Measurements from ENCODE around the gene CTNNBL1.
"Not testable (repeated sequence)": the region's sequence is repeated elsewhere in the genome, so short reads cannot be mapped to it uniquely, and the experiment has no call there.

Gene CTNNBL1

GRCh38 chr20:37679751-37680150 is 14.1 kb upstream of the CTNNBL1 start:
- DNase-seq (ENCODE audit: low read depth, low spot score), result not testable (repeated sequence)

- DNase-seq (ENCODE audit: low read depth, low spot score), result no peak
These were observed 13.4 kb upstream of the CTNNBL1 start for GRCh38 chr20:37680420-37680819.

- no peak for DNase-seq (ENCODE audit: low read depth, low spot score)
These were observed 12.3 kb upstream of the CTNNBL1 start for GRCh38 chr20:37681384-37682112.

- DNase-seq (ENCODE audit: low read depth, low spot score), result not testable (repeated sequence)
These were observed 10.7 kb upstream of the CTNNBL1 start for GRCh38 chr20:37683146-37683545.

GRCh38 chr20:37686762-37687477 is 6.9 kb upstream of the CTNNBL1 start:
- no peak for DNase-seq (ENCODE audit: low read depth, low spot score)

- no peak for DNase-seq (ENCODE audit: low read depth, low spot score)
These were observed 6.4 kb upstream of the CTNNBL1 start for GRCh38 chr20:37687478-37687805.

- DNase-seq (ENCODE audit: low read depth, low spot score), result no peak
These were observed 5.7 kb upstream of the CTNNBL1 start for GRCh38 chr20:37688093-37688492.

- DNase-seq (ENCODE audit: low read depth, low spot score), result no peak
These were observed 3.0 kb upstream of the CTNNBL1 start for GRCh38 chr20:37690626-37691369.

GRCh38 chr20:37692459-37693166 is 1.2 kb upstream of the CTNNBL1 start:
- no peak for DNase-seq (ENCODE audit: low read depth, low spot score)

- no peak for DNase-seq (ENCODE audit: low read depth, low spot score)
These were observed 592 bp upstream of the CTNNBL1 start for GRCh38 chr20:37693242-37693634.

- DNase-seq (ENCODE audit: low read depth, low spot score), result no peak
These were observed 2.0 kb downstream of the CTNNBL1 start for GRCh38 chr20:37695684-37696342.

- no peak for DNase-seq (ENCODE audit: low read depth, low spot score)
These were observed 3.5 kb downstream of the CTNNBL1 start for GRCh38 chr20:37697314-37697713.

- no peak for DNase-seq (ENCODE audit: low read depth, low spot score)
These were observed 5.4 kb downstream of the CTNNBL1 start for GRCh38 chr20:37699202-37699601.

GRCh38 chr20:37700301-37700700 is 6.5 kb downstream of the CTNNBL1 start:
- no peak for DNase-seq (ENCODE audit: low read depth, low spot score)

- DNase-seq (ENCODE audit: low read depth, low spot score), result not testable (repeated sequence)
These were observed 7.8 kb downstream of the CTNNBL1 start for GRCh38 chr20:37701676-37702075.

GRCh38 chr20:37702403-37703034 is 8.7 kb downstream of the CTNNBL1 start:
- DNase-seq (ENCODE audit: low read depth, low spot score), result no peak

- DNase-seq (ENCODE audit: low read depth, low spot score), result no peak
These were observed 9.4 kb downstream of the CTNNBL1 start for GRCh38 chr20:37703035-37703845.

GRCh38 chr20:37704955-37705354 is 11.1 kb downstream of the CTNNBL1 start:
- DNase-seq (ENCODE audit: low read depth, low spot score), result no peak

GRCh38 chr20:37706298-37706697 is 12.5 kb downstream of the CTNNBL1 start:
- DNase-seq (ENCODE audit: low read depth, low spot score), result no peak

GRCh38 chr20:37711001-37711400 is 17.2 kb downstream of the CTNNBL1 start:
- no peak for DNase-seq (ENCODE audit: low read depth, low spot score)
